DMS114 treated with DMSO at 0.1 percent for 48 hours (cell line): ENCODE measurements around the gene NKX6-2.

Source experiments
- DNase-seq: peaks from one replicate; lab custom pipeline; 2025; ENCODE audit not compliant: unreplicated experiment; lab: John Stamatoyannopoulos, UW

NKX6-2 gene

GRCh38 chr10:132813001-132813401 is 27.1 kb upstream of the NKX6-2 start:
- no peak for DNase-seq

- no peak for DNase-seq
These were observed 26.6 kb upstream of the NKX6-2 start for GRCh38 chr10:132812520-132812919.

- no peak for DNase-seq
These were observed 26.0 kb upstream of the NKX6-2 start for GRCh38 chr10:132811891-132812481.

- no peak for DNase-seq
These were observed 25.1 kb upstream of the NKX6-2 start for GRCh38 chr10:132810807-132811700.

GRCh38 chr10:132810141-132810806 is 24.3 kb upstream of the NKX6-2 start:
- DNase-seq, result no peak

GRCh38 chr10:132809232-132810140 is 23.5 kb upstream of the NKX6-2 start:
- no peak for DNase-seq

- DNase-seq, result no peak
These were observed 22.7 kb upstream of the NKX6-2 start for GRCh38 chr10:132808383-132809231.

- DNase-seq, result no peak
These were observed 21.7 kb upstream of the NKX6-2 start for GRCh38 chr10:132807621-132808049.

- no peak for DNase-seq
These were observed 20.6 kb upstream of the NKX6-2 start for GRCh38 chr10:132806561-132807003.

- no peak for DNase-seq
These were observed 20.2 kb upstream of the NKX6-2 start for GRCh38 chr10:132806110-132806509.

GRCh38 chr10:132805599-132805998 is 19.7 kb upstream of the NKX6-2 start:
- DNase-seq, result no peak

- no peak for DNase-seq
These were observed 19.0 kb upstream of the NKX6-2 start for GRCh38 chr10:132804785-132805426.

GRCh38 chr10:132804287-132804686 is 18.3 kb upstream of the NKX6-2 start:
- no peak for DNase-seq

GRCh38 chr10:132803416-132804210 is 17.7 kb upstream of the NKX6-2 start:
- DNase-seq, result no peak

GRCh38 chr10:132802694-132803320 is 16.9 kb upstream of the NKX6-2 start:
- DNase-seq, result no peak

GRCh38 chr10:132802048-132802447 is 16.1 kb upstream of the NKX6-2 start:
- no peak for DNase-seq

- no peak for DNase-seq
These were observed 13.9 kb upstream of the NKX6-2 start for GRCh38 chr10:132799865-132800264.

GRCh38 chr10:132798876-132799275 is 12.9 kb upstream of the NKX6-2 start:
- DNase-seq, result no peak
